PC-3 (cell line): ENCODE results near the gene NPBWR2.

Experiments used
- EZH2 ChIP-seq: fragments of 300-600 bp; sonication (generic); IDR thresholded peaks from one replicate; pipeline ENCODE4 v1.6.1; 2017; ENCODE audit warnings: antibody characterized with exemption, mild to moderate bottlenecking, low read length; ENCODE audit not compliant: unreplicated experiment
- EZH2phosphoT487 ChIP-seq: fragments of 300-600 bp; sonication (generic); IDR thresholded peaks from 2 replicates; pipeline ENCODE4 v1.6.1; 2018; ENCODE audit warnings: mild to moderate bottlenecking, antibody characterized with exemption, low read length, borderline replicate concordance
- TF ChIP-seq, protein P1 (sequence below): fragments of 300-600 bp; sonication (generic); conservative IDR thresholded peaks from 2 replicates; pipeline ENCODE4 v1.5.1; 2017; ENCODE audit warnings: antibody characterized with exemption, low read depth, mild to moderate bottlenecking, low read length

- TF ChIP-seq, protein P1, sequence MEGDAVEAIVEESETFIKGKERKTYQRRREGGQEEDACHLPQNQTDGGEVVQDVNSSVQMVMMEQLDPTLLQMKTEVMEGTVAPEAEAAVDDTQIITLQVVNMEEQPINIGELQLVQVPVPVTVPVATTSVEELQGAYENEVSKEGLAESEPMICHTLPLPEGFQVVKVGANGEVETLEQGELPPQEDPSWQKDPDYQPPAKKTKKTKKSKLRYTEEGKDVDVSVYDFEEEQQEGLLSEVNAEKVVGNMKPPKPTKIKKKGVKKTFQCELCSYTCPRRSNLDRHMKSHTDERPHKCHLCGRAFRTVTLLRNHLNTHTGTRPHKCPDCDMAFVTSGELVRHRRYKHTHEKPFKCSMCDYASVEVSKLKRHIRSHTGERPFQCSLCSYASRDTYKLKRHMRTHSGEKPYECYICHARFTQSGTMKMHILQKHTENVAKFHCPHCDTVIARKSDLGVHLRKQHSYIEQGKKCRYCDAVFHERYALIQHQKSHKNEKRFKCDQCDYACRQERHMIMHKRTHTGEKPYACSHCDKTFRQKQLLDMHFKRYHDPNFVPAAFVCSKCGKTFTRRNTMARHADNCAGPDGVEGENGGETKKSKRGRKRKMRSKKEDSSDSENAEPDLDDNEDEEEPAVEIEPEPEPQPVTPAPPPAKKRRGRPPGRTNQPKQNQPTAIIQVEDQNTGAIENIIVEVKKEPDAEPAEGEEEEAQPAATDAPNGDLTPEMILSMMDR: no peak
- TF ChIP-seq EZH2phosphoT487 (no peak), EZH2 (no peak)
Measured at GRCh38 chr20:64104667-64105451, 2.5 kb downstream of the NPBWR2 start.
